Activated T-helper 1 cell treated with anti-CD3 and anti-CD28 coated beads, Interleukin-12 subunit alpha, Interleukin-12 subunit beta, Interleukin-2, Interleukin-4 antibody, amounts not matched to agents 30 ng/mL and 10 ng/mL and 1 ng/mL, durations not matched to agents 14 hours and 24 hours and 36 hours (primary cell): Measurements from ENCODE around the gene KRTAP10-5. TPM values are rescaled to one million over a fixed set of nuclear protein-coding genes. Genes with fewer than 3 reads are reported as not detected.
"Not testable (repeated sequence)": the region's sequence is repeated elsewhere in the genome, so short reads cannot be mapped to it uniquely, and the experiment has no call there.

Experiments used
- DNase-seq: peaks from one replicate; pipeline ENCODE4 v3.0.0; 2021; ENCODE audit warnings: low spot score
- H3K27ac Mint-ChIP-seq: one replicate; pipeline ENCODE4 v1.8.0; 2021; ENCODE audit warnings: mild to moderate bottlenecking, mixed read lengths
- H3K27me3 Mint-ChIP-seq: one replicate; pipeline ENCODE4 v1.8.0; 2022; ENCODE audit warnings: mild to moderate bottlenecking, moderate library complexity, mixed read lengths; ENCODE audit not compliant: insufficient read depth
- H3K36me3 Mint-ChIP-seq: one replicate; pipeline ENCODE4 v1.8.0; 2021; ENCODE audit warnings: low read depth, mixed read lengths
- H3K4me1 Mint-ChIP-seq: one replicate; pipeline ENCODE4 v1.8.0; 2021; ENCODE audit warnings: low read depth, mixed read lengths
- H3K4me3 Mint-ChIP-seq: one replicate; pipeline ENCODE4 v1.8.0; 2021; ENCODE audit warnings: mild to moderate bottlenecking, moderate library complexity, mixed read lengths
- H3K9me3 Mint-ChIP-seq: one replicate; pipeline ENCODE4 v1.8.0; 2021; ENCODE audit warnings: mixed read lengths
- intact Hi-C: fragments of 100-400 bp; cut with micrococcal nuclease; formaldehyde crosslinking; loops from one replicate; pipeline ENCODE4 v1.15.1; 2024
- total RNA-seq: library from RNA; stranded (reverse); gene quantifications from 2 replicates; pipeline ENCODE4 v1.2.3, GENCODE V29; 2022

Gene KRTAP10-5
- total RNA-seq, 1 donor from 2014 or later, result not detected

GRCh38 chr21:44616591-44616926, 36.2 kb upstream of the KRTAP10-5 start:
- peaks cover 39% of the 10 kb centered on the region for H3K9me3 Mint-ChIP-seq
- H3K4me1 Mint-ChIP-seq, result peaks cover 27% of the 10 kb centered on the region
- H3K4me3 Mint-ChIP-seq, result no peak overlapping the region
- no peak for DNase-seq
- H3K27me3 Mint-ChIP-seq, result no peaks in the 10 kb centered on the region
- H3K27ac Mint-ChIP-seq, result no peak overlapping the region
- intact Hi-C loops, result loop anchor here (5.0 kb wide), 1 partner anchor 41 kb away; the partner anchor contains the start of gene KRTAP12-3
- H3K36me3 Mint-ChIP-seq, result peaks cover 26% of the 10 kb centered on the region

- H3K36me3 Mint-ChIP-seq, result peaks cover 26% of the 10 kb centered on the region
- no peak for DNase-seq
- no peaks in the 10 kb centered on the region for H3K27me3 Mint-ChIP-seq
- no peak overlapping the region for H3K4me3 Mint-ChIP-seq
- intact Hi-C loops, result loop anchor here (5.0 kb wide), 1 partner anchor 41 kb away; the partner anchor contains the start of gene KRTAP12-3
- H3K4me1 Mint-ChIP-seq, result peaks cover 27% of the 10 kb centered on the region
- peaks cover 44% of the 10 kb centered on the region for H3K9me3 Mint-ChIP-seq
- no peak overlapping the region for H3K27ac Mint-ChIP-seq
Measured at GRCh38 chr21:44615911-44616590, 35.6 kb upstream of the KRTAP10-5 start.

- peaks cover 44% of the 10 kb centered on the region for H3K9me3 Mint-ChIP-seq
Measured at GRCh38 chr21:44615466-44615865, 35.1 kb upstream of the KRTAP10-5 start.

GRCh38 chr21:44614961-44615391, 34.6 kb upstream of the KRTAP10-5 start:
- no peak overlapping the region for H3K27ac Mint-ChIP-seq
- H3K9me3 Mint-ChIP-seq, result peaks cover 46% of the 10 kb centered on the region
- peaks cover 27% of the 10 kb centered on the region for H3K4me1 Mint-ChIP-seq
- H3K4me3 Mint-ChIP-seq, result no peak overlapping the region
- no peaks in the 10 kb centered on the region for H3K27me3 Mint-ChIP-seq
- H3K36me3 Mint-ChIP-seq, result peaks cover 20% of the 10 kb centered on the region
- intact Hi-C loops, result loop anchor here (5.0 kb wide), 1 partner anchor 42 kb away; the partner anchor contains the start of gene KRTAP12-3
- no peak for DNase-seq

More at GRCh38 chr21:44615466-44615865, 35.1 kb upstream of the KRTAP10-5 start:
- H3K27ac Mint-ChIP-seq, result no peak overlapping the region
- no peak for DNase-seq
- peaks cover 22% of the 10 kb centered on the region for H3K36me3 Mint-ChIP-seq
- intact Hi-C loops, result loop anchor here (5.0 kb wide), 1 partner anchor 42 kb away; the partner anchor contains the start of gene KRTAP12-3
- no peaks in the 10 kb centered on the region for H3K27me3 Mint-ChIP-seq
- H3K4me3 Mint-ChIP-seq, result no peak overlapping the region
- peaks cover 27% of the 10 kb centered on the region for H3K4me1 Mint-ChIP-seq

GRCh38 chr21:44614161-44614631, 33.8 kb upstream of the KRTAP10-5 start:
- H3K9me3 Mint-ChIP-seq, result peaks cover 46% of the 10 kb centered on the region
- intact Hi-C loops, result no loop called here
- peaks cover 21% of the 10 kb centered on the region for H3K4me1 Mint-ChIP-seq
- no peak for DNase-seq
- peaks cover 15% of the 10 kb centered on the region for H3K36me3 Mint-ChIP-seq
- H3K4me3 Mint-ChIP-seq, result no peak overlapping the region
- peaks cover 3% of the 10 kb centered on the region for H3K27me3 Mint-ChIP-seq
- H3K27ac Mint-ChIP-seq, result no peak overlapping the region

GRCh38 chr21:44613386-44614155, 33.2 kb upstream of the KRTAP10-5 start:
- peaks cover 45% of the 10 kb centered on the region for H3K9me3 Mint-ChIP-seq
- peaks cover 15% of the 10 kb centered on the region for H3K4me1 Mint-ChIP-seq
- DNase-seq, result no peak
- H3K27me3 Mint-ChIP-seq, result peaks cover 3% of the 10 kb centered on the region
- no peak overlapping the region for H3K27ac Mint-ChIP-seq
- no peak overlapping the region for H3K4me3 Mint-ChIP-seq
- intact Hi-C loops, result no loop called here
- H3K36me3 Mint-ChIP-seq, result peaks cover 9% of the 10 kb centered on the region

GRCh38 chr21:44612669-44613229, 32.3 kb upstream of the KRTAP10-5 start:
- H3K9me3 Mint-ChIP-seq, result peaks cover 37% of the 10 kb centered on the region
- H3K36me3 Mint-ChIP-seq, result peaks cover 5% of the 10 kb centered on the region
- H3K27me3 Mint-ChIP-seq, result peaks cover 6% of the 10 kb centered on the region
- intact Hi-C loops, result no loop called here
- no peak for DNase-seq
- peaks cover 8% of the 10 kb centered on the region for H3K4me1 Mint-ChIP-seq
- H3K27ac Mint-ChIP-seq, result no peak overlapping the region
- no peak overlapping the region for H3K4me3 Mint-ChIP-seq

- Mint-ChIP-seq H3K27ac (no peak within 1 kb of the TSS), H3K4me3 (no peak within 1 kb of the TSS), H3K9me3 (peaks cover 41% of the 10 kb centered on the region), H3K27me3 (peaks cover 6% of the 10 kb centered on the region), H3K4me1 (peaks cover 8% of the 10 kb centered on the region), H3K36me3 (peaks cover 5% of the 10 kb centered on the region)
- no peak for DNase-seq
- intact Hi-C loops, result no loop called here
Measured at GRCh38 chr21:44612029-44612486, 31.7 kb upstream of the KRTAP10-5 start, which contains the start of gene KRTAP10-8. KRTAP10-8 (plus strand) TSS chr21:44612079; CDS start chr21:44612101, 22 bp downstream.

GRCh38 chr21:44611551-44611950, 31.1 kb upstream of the KRTAP10-5 start:
- Mint-ChIP-seq H3K4me3 (no peak overlapping the region), H3K27me3 (peaks cover 10% of the 10 kb centered on the region), H3K9me3 (peaks cover 41% of the 10 kb centered on the region), H3K36me3 (peaks cover 5% of the 10 kb centered on the region), H3K27ac (no peak overlapping the region), H3K4me1 (peaks cover 8% of the 10 kb centered on the region)
- intact Hi-C loops, result no loop called here
- DNase-seq, result no peak

- peaks cover 41% of the 10 kb centered on the region for H3K9me3 Mint-ChIP-seq
- intact Hi-C loops, DNase-seq, H3K27ac Mint-ChIP-seq, H3K4me3 Mint-ChIP-seq, H3K36me3 Mint-ChIP-seq, H3K4me1 Mint-ChIP-seq: not testable (repeated sequence)
- peaks cover 10% of the 10 kb centered on the region for H3K27me3 Mint-ChIP-seq
Measured at GRCh38 chr21:44610157-44610843, 29.9 kb upstream of the KRTAP10-5 start.

- Mint-ChIP-seq H3K4me1 (no peaks in the 10 kb centered on the region), H3K27me3 (peaks cover 14% of the 10 kb centered on the region), H3K9me3 (peaks cover 42% of the 10 kb centered on the region), H3K36me3 (peaks cover 5% of the 10 kb centered on the region), H3K4me3 (no peak overlapping the region), H3K27ac (no peak overlapping the region)
- intact Hi-C loops, result no loop called here
- no peak for DNase-seq
Measured at GRCh38 chr21:44609193-44609592, 28.8 kb upstream of the KRTAP10-5 start.

- no peak for DNase-seq
- intact Hi-C loops, result no loop called here
- Mint-ChIP-seq H3K27ac (no peak overlapping the region), H3K4me1 (no peaks in the 10 kb centered on the region), H3K4me3 (no peak overlapping the region), H3K36me3 (peaks cover 3% of the 10 kb centered on the region), H3K27me3 (peaks cover 16% of the 10 kb centered on the region), H3K9me3 (peaks cover 41% of the 10 kb centered on the region)
Measured at GRCh38 chr21:44606495-44606894, 26.1 kb upstream of the KRTAP10-5 start.
